Heart left ventricle (tissue), 13 donors: Measurements from ENCODE around the gene RANBP17.

Source experiments
- CTCF ChIP-seq, 12 donors: fragments of 200-600 bp; sonication (generic) in 4 of 12; IDR thresholded peaks; one replicate each; pipeline versions ENCODE4 v1.5.0 to v1.8.0; 2018 to 2022; ENCODE audit warnings: antibody characterized with exemption in 12 of 12, mild to moderate bottlenecking in 5 of 12
- POLR2A ChIP-seq, 2 donors: fragments of 450-650 bp; IDR thresholded peaks; one replicate each; pipeline ENCODE4 v1.6.1; 2017; ENCODE audit warnings: antibody characterized with exemption in 2 of 2, mild to moderate bottlenecking in 2 of 2, moderate library complexity in 2 of 2
- donor health status: ischemic (EF 13 %, LVEDD 7.1; RV severe dilation, severe dysfunction).
- donor health status: DM: no; HTN: yes; CAD: no.
- donor health status: DM: no; HTN: no; CAD: no.
- donor health status: ischemic (EF 25% LVEDD 6.9; RV normal size, moderate dysfunction).
- donor health status: ischemic (EF 25% LVEDD 5.7; RV mildly dilated, moderate dysfunction).
- donor health status: ischemic (EF 35%, LVEDD 5.7; RV mildly dilated, moderate dysfunction).
- donor health status: nonischemic (EF 11% LVEDD 7.7; RV severe dilation, severe dysfunction).
- donor health status: DM: yes; HTN: yes; CAD: no.
- donor health status: PGD.
- donor health status: ischemic (EF 29% LVEDD 5.4; RV normal size, mild dysfunction).
- donor health status: nonischemic (EF 23%, LVEDD 6.1; RV moderate dilation, normal function).

- TF ChIP-seq CTCF (IDR thresholded peaks at IDR 0.05) (no peak), POLR2A (IDR thresholded peaks at IDR 0.05) (no peak)
Observed at GRCh38 chr5:171322527-171322926, 460.7 kb downstream of the RANBP17 start.
